ENCODE measurements around the gene AGPAT1. TPM values are rescaled to one million over a fixed set of nuclear protein-coding genes. Genes with fewer than 3 reads are reported as not detected.

AGPAT1 gene
- total RNA-seq, 1 experiment from 2014 or later, result 55.6 TPM

DNA sequence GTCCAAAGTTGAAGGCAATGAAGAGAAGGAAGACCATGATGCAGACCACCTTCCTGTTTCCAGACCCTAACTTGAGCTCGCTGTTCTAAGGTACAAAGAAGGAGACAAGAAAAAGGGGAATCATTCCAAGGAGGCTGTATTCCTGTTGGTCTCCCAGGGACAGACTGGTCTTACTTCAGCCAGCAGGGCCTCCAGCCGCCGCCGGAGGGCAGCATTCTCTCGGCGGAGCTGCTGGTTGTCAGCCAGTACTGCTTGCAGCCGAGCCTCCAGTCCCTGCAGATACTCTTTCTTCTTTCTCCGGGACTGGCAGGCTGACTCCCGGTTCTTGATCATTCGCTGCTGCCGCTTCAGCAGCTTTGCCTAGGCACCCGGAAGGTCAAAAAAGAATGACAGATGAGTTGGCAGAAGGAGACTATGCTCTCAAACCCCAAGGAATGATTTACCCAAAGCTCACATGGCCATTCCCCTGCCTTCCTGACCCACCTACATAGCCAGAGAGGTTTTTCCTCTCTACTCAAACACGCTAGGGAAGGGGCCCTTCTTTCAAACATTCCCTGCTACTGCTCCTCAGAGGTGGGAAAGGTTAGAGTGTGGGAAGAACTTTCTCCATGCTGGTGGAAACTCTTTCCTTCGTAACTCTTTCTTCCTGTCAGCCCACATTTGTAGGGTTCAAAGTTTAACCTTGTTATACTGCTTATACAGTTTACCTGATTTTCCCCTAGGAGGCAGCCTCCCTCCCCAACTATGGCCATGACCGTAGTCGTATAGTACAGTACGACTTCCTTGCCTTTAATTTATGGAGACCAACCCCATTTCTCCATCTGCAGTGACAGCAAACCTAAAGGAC, 56.9 kb downstream of the AGPAT1 start:
- no peak overlapping the region for H3K4me3 ChIP-seq (replicated peaks in 1 of 2; ENCODE audit: low read depth in 1 of 2, low read length in 2 of 2)
- peak; percentile 94 for ATAC-seq
- no peaks in the 10 kb centered on the region for H4K20me1 ChIP-seq (ENCODE audit: insufficient read depth)
- H3K79me2 ChIP-seq (ENCODE audit: insufficient read depth, low read length), result no peaks in the 10 kb centered on the region; the same call in 1 of the 2 replicates
- no peaks in the 10 kb centered on the region for H3K9me3 ChIP-seq (ENCODE audit: control insufficient read depth in 1 of 2, insufficient read depth in 1 of 2, low read depth in 1 of 2, low read length in 2 of 2)
- CTCF ChIA-PET, result interaction anchor here (0.8 to 3.4 kb wide), 13 partner anchors 9 to 115 kb away, joined by 3 to 18 read pairs (median 4); partner anchors contain the start of genes AGPAT1, ATF6B, FKBPL and PBX2
- no peak overlapping the region for H2AFZ ChIP-seq (ENCODE audit: low read depth, low read length, poor library complexity, severe bottlenecking)
- no peak overlapping the region for H3K9ac ChIP-seq (ENCODE audit: low read length)
- peaks cover 0 to 21% of the 10 kb centered on the region in 2 experiments; a peak in 2 of 4 replicates for H3K4me1 ChIP-seq (ENCODE audit: control insufficient read depth in 1 of 2, insufficient read depth in 2 of 2, low read length in 2 of 2)
- no TSS peak for BruUV-seq (replicated peaks)
- POLR2A ChIA-PET, result no interaction called here
- DNase-seq (ENCODE audit: low read depth, low spot score), result peak; percentile 59
- H3K27ac ChIP-seq (ENCODE audit: low read depth, low read length), result no peak overlapping the region; the same call in 1 of the 2 replicates
- H3K27me3 ChIP-seq (ENCODE audit: insufficient read depth, low read length), result no peaks in the 10 kb centered on the region
- TF ChIP-seq EGR1 (IDR thresholded peaks at IDR 0.05; ENCODE audit: low read depth) (no peak), POLR2AphosphoS5 (IDR thresholded peaks at IDR 0.05; ENCODE audit: low read depth, low read length) (peak; percentile 22; the same call in 1 of the 2 replicates), CBX3 (IDR thresholded peaks at IDR 0.05; ENCODE audit: low read depth) (no peak), FOSL1 (IDR thresholded peaks at IDR 0.05; ENCODE audit: low read depth) (no peak), RAD21 (IDR thresholded peaks at IDR 0.05; ENCODE audit: low read depth) (peak; percentile 94), SIN3A (IDR thresholded peaks at IDR 0.05; ENCODE audit: low read depth) (no peak)
- TF ChIP-seq, protein P1, sequence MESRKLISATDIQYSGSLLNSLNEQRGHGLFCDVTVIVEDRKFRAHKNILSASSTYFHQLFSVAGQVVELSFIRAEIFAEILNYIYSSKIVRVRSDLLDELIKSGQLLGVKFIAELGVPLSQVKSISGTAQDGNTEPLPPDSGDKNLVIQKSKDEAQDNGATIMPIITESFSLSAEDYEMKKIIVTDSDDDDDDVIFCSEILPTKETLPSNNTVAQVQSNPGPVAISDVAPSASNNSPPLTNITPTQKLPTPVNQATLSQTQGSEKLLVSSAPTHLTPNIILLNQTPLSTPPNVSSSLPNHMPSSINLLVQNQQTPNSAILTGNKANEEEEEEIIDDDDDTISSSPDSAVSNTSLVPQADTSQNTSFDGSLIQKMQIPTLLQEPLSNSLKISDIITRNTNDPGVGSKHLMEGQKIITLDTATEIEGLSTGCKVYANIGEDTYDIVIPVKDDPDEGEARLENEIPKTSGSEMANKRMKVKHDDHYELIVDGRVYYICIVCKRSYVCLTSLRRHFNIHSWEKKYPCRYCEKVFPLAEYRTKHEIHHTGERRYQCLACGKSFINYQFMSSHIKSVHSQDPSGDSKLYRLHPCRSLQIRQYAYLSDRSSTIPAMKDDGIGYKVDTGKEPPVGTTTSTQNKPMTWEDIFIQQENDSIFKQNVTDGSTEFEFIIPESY (IDR thresholded peaks at IDR 0.05; ENCODE audit: extremely low read depth, insufficient replicate concordance, low read length), result no peak
- TF ChIP-seq, protein P2, sequence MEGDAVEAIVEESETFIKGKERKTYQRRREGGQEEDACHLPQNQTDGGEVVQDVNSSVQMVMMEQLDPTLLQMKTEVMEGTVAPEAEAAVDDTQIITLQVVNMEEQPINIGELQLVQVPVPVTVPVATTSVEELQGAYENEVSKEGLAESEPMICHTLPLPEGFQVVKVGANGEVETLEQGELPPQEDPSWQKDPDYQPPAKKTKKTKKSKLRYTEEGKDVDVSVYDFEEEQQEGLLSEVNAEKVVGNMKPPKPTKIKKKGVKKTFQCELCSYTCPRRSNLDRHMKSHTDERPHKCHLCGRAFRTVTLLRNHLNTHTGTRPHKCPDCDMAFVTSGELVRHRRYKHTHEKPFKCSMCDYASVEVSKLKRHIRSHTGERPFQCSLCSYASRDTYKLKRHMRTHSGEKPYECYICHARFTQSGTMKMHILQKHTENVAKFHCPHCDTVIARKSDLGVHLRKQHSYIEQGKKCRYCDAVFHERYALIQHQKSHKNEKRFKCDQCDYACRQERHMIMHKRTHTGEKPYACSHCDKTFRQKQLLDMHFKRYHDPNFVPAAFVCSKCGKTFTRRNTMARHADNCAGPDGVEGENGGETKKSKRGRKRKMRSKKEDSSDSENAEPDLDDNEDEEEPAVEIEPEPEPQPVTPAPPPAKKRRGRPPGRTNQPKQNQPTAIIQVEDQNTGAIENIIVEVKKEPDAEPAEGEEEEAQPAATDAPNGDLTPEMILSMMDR (IDR thresholded peaks at IDR 0.05 in 2 of 3, conservative IDR thresholded peaks at IDR 0.05 in 1 of 3; ENCODE audit: borderline replicate concordance in 1 of 3, insufficient read depth in 1 of 3, low read depth in 2 of 3, low read length in 2 of 3), result peak; percentile 83 to 98 (median 92)
- TF ChIP-seq, protein P3, sequence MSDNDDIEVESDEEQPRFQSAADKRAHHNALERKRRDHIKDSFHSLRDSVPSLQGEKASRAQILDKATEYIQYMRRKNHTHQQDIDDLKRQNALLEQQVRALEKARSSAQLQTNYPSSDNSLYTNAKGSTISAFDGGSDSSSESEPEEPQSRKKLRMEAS (IDR thresholded peaks at IDR 0.05), result no peak
- TF ChIP-seq, protein P4, sequence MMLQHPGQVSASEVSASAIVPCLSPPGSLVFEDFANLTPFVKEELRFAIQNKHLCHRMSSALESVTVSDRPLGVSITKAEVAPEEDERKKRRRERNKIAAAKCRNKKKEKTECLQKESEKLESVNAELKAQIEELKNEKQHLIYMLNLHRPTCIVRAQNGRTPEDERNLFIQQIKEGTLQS (IDR thresholded peaks at IDR 0.05), result no peak
- H3K36me3 ChIP-seq (ENCODE audit: control insufficient read depth in 1 of 2, insufficient read depth in 2 of 2, low read length in 2 of 2), result peaks cover 16 to 21% of the 10 kb centered on the region in 2 experiments
- no peaks in the 10 kb centered on the region for H3K9me2 ChIP-seq (ENCODE audit: insufficient read depth)
- H3K4me2 ChIP-seq (ENCODE audit: low read length), result peak overlapping the region; percentile 28; the same call in 1 of the 2 replicates
- RAD21 ChIA-PET (ENCODE audit: low non-redundant PET in 1 of 2, low total read pairs in 2 of 2, uncharacterized antibody in 2 of 2, unreplicated experiment in 2 of 2), result interaction anchor here in 1 of 2 experiments (1.0 kb wide), 1 partner anchor 10 kb away, joined by 4 read pairs; no protein-coding TSS in a partner anchor
- intact Hi-C loops (cut with micrococcal nuclease), result loop anchor here (1.0 to 5.0 kb wide), 4 partner anchors 35 to 583 kb away; partner anchors contain the start of gene PPT2

Small RNA genes lying within 50 kb of the gene (microRNA-seq; reads per million reads assigned to microRNA genes)
- gene MIR6721 (ENCODE audit: borderline number of aligned reads) (4.8 reads per million, percentile 9 among the genes with 10 or more reads in this experiment), gene MIR6833 (ENCODE audit: borderline number of aligned reads) (not detected)

Other genes starting within 250 kb of the AGPAT1 start
- gene C2, start 248.4 kb downstream of the AGPAT1 start, total RNA-seq (2021; ENCODE audit: unreplicated experiment), result 3.1 TPM
- gene CFB, start 230.0 kb downstream of the AGPAT1 start, total RNA-seq (2021; ENCODE audit: unreplicated experiment), result 1.5 TPM
- gene NELFE, start 217.1 kb downstream of the AGPAT1 start, total RNA-seq (2021; ENCODE audit: unreplicated experiment), result 68.3 TPM
- 68.0 TPM for gene SKIC2, start 216.9 kb downstream of the AGPAT1 start, total RNA-seq (2021; ENCODE audit: unreplicated experiment)
- 16.4 TPM for gene DXO, start 203.9 kb downstream of the AGPAT1 start, total RNA-seq (2021; ENCODE audit: unreplicated experiment)
- gene C4A, start 194.0 kb downstream of the AGPAT1 start, total RNA-seq (2021; ENCODE audit: unreplicated experiment), result 5.1 TPM
- 6.3 TPM for gene C4B, start 161.3 kb downstream of the AGPAT1 start, total RNA-seq (2021; ENCODE audit: unreplicated experiment)
- 1.4 TPM for gene CYP21A2, start 137.7 kb downstream of the AGPAT1 start, total RNA-seq (2021; ENCODE audit: unreplicated experiment)
- gene TNXB, start 66.7 kb downstream of the AGPAT1 start, total RNA-seq (2021; ENCODE audit: unreplicated experiment), result 8.5 TPM
- 63.9 TPM for gene ATF6B, start 47.8 kb downstream of the AGPAT1 start, total RNA-seq (2021; ENCODE audit: unreplicated experiment)
- gene FKBPL, start 45.8 kb downstream of the AGPAT1 start, total RNA-seq (2021; ENCODE audit: unreplicated experiment), result 11.2 TPM
- gene PRRT1, start 24.1 kb downstream of the AGPAT1 start, total RNA-seq (2021; ENCODE audit: unreplicated experiment), result 6.1 TPM
- gene PPT2, start 21.9 kb downstream of the AGPAT1 start, total RNA-seq (2021; ENCODE audit: unreplicated experiment), result 21.0 TPM
- gene EGFL8, start 11.5 kb downstream of the AGPAT1 start, total RNA-seq (2021; ENCODE audit: unreplicated experiment), result 29.0 TPM
- gene RNF5, start 2.3 kb upstream of the AGPAT1 start, total RNA-seq (2021; ENCODE audit: unreplicated experiment), result 45.9 TPM
- gene AGER, start 8.2 kb upstream of the AGPAT1 start, total RNA-seq (2021; ENCODE audit: unreplicated experiment), result 22.6 TPM
- gene PBX2, start 14.1 kb upstream of the AGPAT1 start, total RNA-seq (2021; ENCODE audit: unreplicated experiment), result 79.0 TPM
- gene GPSM3, start 16.6 kb upstream of the AGPAT1 start, total RNA-seq (2021; ENCODE audit: unreplicated experiment), result 1.2 TPM
- 0.81 TPM for gene NOTCH4, start 48.0 kb upstream of the AGPAT1 start, total RNA-seq (2021; ENCODE audit: unreplicated experiment)
- gene TSBP1, start 195.8 kb upstream of the AGPAT1 start, total RNA-seq (2021; ENCODE audit: unreplicated experiment), result not detected
- gene BTNL2, start 231.1 kb upstream of the AGPAT1 start, total RNA-seq (2021; ENCODE audit: unreplicated experiment), result not detected

All from HCT116 (cell line).